Heart left ventricle (tissue), 16 donors: ENCODE data around the gene MICAL3. TPM values are rescaled to one million over a fixed set of nuclear protein-coding genes. Genes with fewer than 3 reads are reported as not detected.

ENCODE experiments used
- ATAC-seq, 4 donors: fragments of 200-7000 bp; cut with Tn5 transposase; one replicate each; pipeline ENCODE4 v1.9.1; 2020 to 2022; ENCODE audit warnings: moderate library complexity in 4 of 4, mild to moderate bottlenecking in 3 of 4, moderate number of reproducible peaks in 1 of 4
- DNase-seq, 5 donors: peaks; one replicate each; pipeline ENCODE4 v3.0.0-alpha.2; 2020
- H3K27ac ChIP-seq, 12 donors: fragments of 200-600 bp; sonication (generic) in 4 of 12; one replicate each; pipeline versions ENCODE4 v1.5.0 to v1.8.0; 2016 to 2022; ENCODE audit warnings: mild to moderate bottlenecking in 2 of 12
- H3K27me3 ChIP-seq, 9 donors: fragments of 200-600 bp; sonication (generic) in 2 of 9; one replicate each; pipeline versions ENCODE4 v1.5.1 to v1.8.0; 2016 to 2022; ENCODE audit warnings: mild to moderate bottlenecking in 3 of 9
- H3K36me3 ChIP-seq, 9 donors: fragments of 200-600 bp; sonication (generic) in 2 of 9; one replicate each; pipeline versions ENCODE4 v1.5.0 to v1.8.0; 2018 to 2022; ENCODE audit warnings: mild to moderate bottlenecking in 2 of 9
- H3K4me1 ChIP-seq, 12 donors: fragments of 200-600 bp; sonication (generic) in 4 of 12; one replicate each; pipeline versions ENCODE4 v1.5.0 to v1.8.0; 2016 to 2022; ENCODE audit warnings: mild to moderate bottlenecking in 3 of 12
- H3K4me3 ChIP-seq, 12 donors: fragments of 200-600 bp; sonication (generic) in 4 of 12; one replicate each; pipeline versions ENCODE4 v1.5.0 to v1.8.0; 2017 to 2022; ENCODE audit warnings: mild to moderate bottlenecking in 9 of 12, moderate library complexity in 4 of 12
- H3K9me3 ChIP-seq, 12 donors: fragments of 200-600 bp; sonication (generic) in 4 of 12; one replicate each; pipeline versions ENCODE4 v1.5.0 to v1.8.0; 2016 to 2022; ENCODE audit warnings: mild to moderate bottlenecking in 1 of 12
- CTCF ChIP-seq, 12 donors: fragments of 200-600 bp; sonication (generic) in 4 of 12; IDR thresholded peaks; one replicate each; pipeline versions ENCODE4 v1.5.0 to v1.8.0; 2018 to 2022; ENCODE audit warnings: antibody characterized with exemption in 12 of 12, mild to moderate bottlenecking in 5 of 12
- POLR2A ChIP-seq, 2 donors: fragments of 450-650 bp; IDR thresholded peaks; one replicate each; pipeline ENCODE4 v1.6.1; 2017; ENCODE audit warnings: antibody characterized with exemption in 2 of 2, mild to moderate bottlenecking in 2 of 2, moderate library complexity in 2 of 2
- WGBS, 4 donors: extraction: QIAGEN DNeasy Blood & Tissue Kit in 2 of 4; methylation state at CpG; one replicate each; pipeline versions ENCODE4 v1.1.5 to v1.1.7; 2013 to 2018; 5-methylcytosine and 5-hydroxymethylcytosine counted together
- intact Hi-C, 10 donors: fragments of 100-400 bp; cut with DNase I; formaldehyde crosslinking; loops; one replicate each; pipeline versions ENCODE4 v1.11.1 to v1.14.2; 2022
- polyA plus RNA-seq, 2 donors: library from polyadenylated mRNA; stranded (reverse); fragments of 200-250 nt; gene quantifications; one replicate each; pipeline ENCODE4 v1.2.3, GENCODE V29; 2013
- total RNA-seq, 9 donors: library from RNA; depleted of rRNA in 2 of 9; stranded (reverse); fragments of >200 nt in 2 of 9; fragmentation: NEBNext Ultra II Directional in 3 of 9; extraction: Animal tissue kit (Norgen Biotek cat#: 25700) in 3 of 9; gene quantifications; one replicate each; pipeline versions ENCODE4 v1.1.0 to v1.2.4, GENCODE V29; 2016 to 2023
- donor health status: ischemic (EF 13 %, LVEDD 7.1; RV severe dilation, severe dysfunction).
- donor health status: healthy with polysubstance abuse.
- donor health status: DM: no; HTN: yes; CAD: no.
- donor health status: DM: no; HTN: no; CAD: no.
- donor health status: ischemic (EF 25% LVEDD 6.9; RV normal size, moderate dysfunction).
- donor health status: ischemic (EF 25% LVEDD 5.7; RV mildly dilated, moderate dysfunction).
- donor health status: healthy.
- donor health status: DM: yes; HTN: yes; CAD: no.
- donor health status: ischemic (EF 35%, LVEDD 5.7; RV mildly dilated, moderate dysfunction).
- donor health status: nonischemic (EF 11% LVEDD 7.7; RV severe dilation, severe dysfunction).
- donor health status: DM: yes; HTN: yes; CAD: no.
- donor health status: PGD.
- donor health status: ischemic (EF 29% LVEDD 5.4; RV normal size, mild dysfunction).
- donor health status: nonischemic (EF 23%, LVEDD 6.1; RV moderate dilation, normal function).

The MICAL3 gene
- total and polyA plus RNA-seq, 11 donors: 41.3 to 125 (median 83.3) TPM

DNA sequence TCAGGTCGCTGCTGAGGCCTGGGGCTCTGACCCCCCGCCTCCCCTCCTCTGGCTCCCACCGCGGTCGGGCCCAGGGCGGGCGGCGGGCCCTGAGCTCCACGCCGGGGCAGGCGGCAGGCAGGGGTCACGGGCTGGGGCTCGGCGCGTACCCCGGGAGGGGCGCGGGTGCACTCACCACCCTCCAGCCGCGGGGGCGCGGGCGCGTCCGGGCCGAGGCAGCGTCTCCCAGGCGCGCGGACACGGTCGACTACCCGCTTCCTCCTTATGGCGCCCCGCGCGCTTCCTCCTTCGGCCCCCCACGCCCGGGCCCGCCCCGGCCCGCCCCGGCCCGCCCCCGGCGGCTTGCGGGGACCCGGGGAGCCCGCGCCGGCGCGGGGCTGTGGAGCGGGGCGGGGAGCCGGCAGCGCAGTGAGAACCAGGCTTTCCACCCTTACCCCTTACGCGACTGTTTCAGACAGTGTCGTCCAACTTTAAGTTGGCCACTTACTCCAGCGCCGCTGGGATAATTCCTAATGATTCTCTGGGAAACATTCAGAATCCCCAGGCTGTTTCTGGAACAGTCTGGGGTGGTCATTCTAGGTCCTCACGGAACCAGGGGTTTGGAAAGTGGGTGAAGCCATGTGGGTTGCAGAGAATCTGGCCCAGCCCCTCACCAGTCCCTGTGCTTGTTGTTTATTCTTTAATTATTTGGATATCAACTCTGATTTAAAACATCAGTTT, 250.0 kb downstream of the MICAL3 start, which contains the start of gene BID:
BID (minus strand) TSS at position 264 of the 720 bp plus-strand sequence. CDS start 24,353 bp downstream, outside the sequence.
- WGBS, 4 donors: 1 to 3% (median 2%) methylated on average over 11 to 64 of the region's 64 CpGs
- DNase-seq (peak; percentile 61 to 85 (median 68)), ATAC-seq (peak in 3 of 4 donors; percentile 33 to 63 (median 60))
- H3K4me3 ChIP-seq: peak within 1 kb of the TSS; percentile 59 to 97 (median 78)
- no peaks in the 10 kb centered on the region for H3K9me3 ChIP-seq
- no peak for TF ChIP-seq CTCF (IDR thresholded peaks at IDR 0.05)
- TF ChIP-seq POLR2A (IDR thresholded peaks at IDR 0.05): peak in 1 of 2 donors; percentile 33
- peaks cover 0 to 76% (median 11%) of the 10 kb centered on the region in 12 donors for H3K4me1 ChIP-seq
- H3K27me3 ChIP-seq: no peaks in the 10 kb centered on the region
- H3K36me3 ChIP-seq: no peaks in the 10 kb centered on the region
- intact Hi-C loops: no loop called here
- H3K27ac ChIP-seq: peak within 1 kb of the TSS in 11 of 12 donors; percentile 40 to 87 (median 68)

DNA sequence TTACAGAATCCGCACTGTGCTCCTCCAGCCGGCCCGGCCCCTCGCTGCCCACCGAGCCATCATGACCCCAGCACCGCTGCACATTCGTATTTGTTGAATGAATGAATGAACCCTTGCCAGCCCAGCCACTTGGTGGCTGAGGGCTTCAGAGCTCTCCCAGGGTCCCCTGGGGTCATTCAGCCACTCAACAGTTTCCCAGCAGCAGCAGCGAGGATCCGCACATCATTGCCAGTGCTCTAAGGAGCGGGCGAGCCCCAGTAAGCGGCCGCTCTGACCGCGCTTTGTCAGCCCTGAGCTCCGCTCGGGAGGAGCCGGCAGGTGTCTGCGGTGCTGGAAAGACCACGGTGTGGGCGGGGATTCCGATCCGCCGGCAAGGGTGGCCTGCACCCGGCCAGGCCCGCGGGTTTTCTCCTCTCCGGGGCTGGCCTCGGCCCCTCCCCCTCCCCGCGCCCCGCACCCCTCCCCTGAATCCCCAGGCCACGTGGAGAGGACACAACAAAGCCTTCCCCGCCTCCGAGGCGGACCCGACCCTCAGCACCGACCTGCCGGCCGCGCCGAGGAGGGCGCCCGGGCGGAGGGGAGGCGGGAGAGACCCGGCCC, 250.7 kb downstream of the MICAL3 start:
- Histone ChIP-seq H3K4me3 (peak overlapping the region; percentile 59 to 97 (median 78)), H3K9me3 (no peaks in the 10 kb centered on the region), H3K4me1 (peaks cover 0 to 75% (median 11%) of the 10 kb centered on the region in 12 donors), H3K36me3 (no peaks in the 10 kb centered on the region), H3K27me3 (no peaks in the 10 kb centered on the region), H3K27ac (peak overlapping the region in 11 of 12 donors; percentile 40 to 87 (median 68))
- DNase-seq (peak in 2 of 5 donors; percentile 45 to 47), ATAC-seq (peak in 3 of 4 donors; percentile 25 to 53 (median 26))
- no peak for TF ChIP-seq POLR2A (IDR thresholded peaks at IDR 0.05)
- no peak for TF ChIP-seq CTCF (IDR thresholded peaks at IDR 0.05)
- intact Hi-C loops: no loop called here
- 2 to 36% (median 6%) methylated on average over 5 to 47 of the region's 47 CpGs for WGBS, 4 donors

DNA sequence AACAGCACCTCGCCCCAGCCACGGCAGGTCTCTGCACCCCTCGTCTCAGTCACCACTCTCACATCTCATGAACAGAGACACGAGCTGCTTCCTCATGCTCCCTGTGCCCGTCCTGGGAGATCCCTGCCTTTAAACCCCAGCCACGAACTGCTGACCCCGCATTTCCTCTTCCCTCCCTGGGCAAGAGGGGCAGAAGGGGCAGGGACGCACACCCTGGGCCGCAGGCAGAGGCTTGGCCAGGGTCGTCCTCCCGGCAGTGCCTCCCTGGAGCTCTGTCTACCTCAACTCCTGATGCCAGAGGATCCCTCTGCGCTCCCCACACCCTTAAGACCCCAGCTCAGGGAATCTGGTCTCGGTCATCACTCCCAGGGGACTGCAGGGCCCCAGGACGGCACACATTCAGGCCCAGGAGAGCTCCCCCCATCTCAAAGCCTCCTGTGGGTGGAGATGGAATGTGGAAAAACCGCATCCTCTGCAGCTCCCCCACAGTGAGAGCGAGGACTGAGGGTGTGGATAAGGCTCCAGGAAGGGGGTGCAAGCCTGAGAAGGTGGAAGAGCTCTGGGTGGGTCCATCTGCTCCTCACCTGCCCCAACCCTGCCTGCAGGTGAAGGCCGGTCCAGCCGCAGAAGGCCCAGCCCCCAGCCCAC, 251.3 kb downstream of the MICAL3 start:
- Histone ChIP-seq H3K27me3 (no peaks in the 10 kb centered on the region), H3K4me1 (peaks cover 0 to 76% (median 11%) of the 10 kb centered on the region in 12 donors), H3K36me3 (no peaks in the 10 kb centered on the region), H3K4me3 (peak overlapping the region; percentile 59 to 97 (median 78)), H3K9me3 (no peaks in the 10 kb centered on the region), H3K27ac (peak overlapping the region in 4 of 12 donors; percentile 56 to 87 (median 80))
- ATAC-seq: peak in 2 of 4 donors; percentile 5 to 24
- no peak for TF ChIP-seq CTCF (IDR thresholded peaks at IDR 0.05)
- no peak for TF ChIP-seq POLR2A (IDR thresholded peaks at IDR 0.05)
- intact Hi-C loops: no loop called here
- DNase-seq: peak in 3 of 5 donors; percentile 29 to 66 (median 63)
- WGBS, 4 donors: 62 to 71% (median 66%) methylated on average over 16 to 18 of the region's 18 CpGs
